ENCODE data around the gene AP3D1.
"Not testable (repeated sequence)": the region's sequence is repeated elsewhere in the genome, so short reads cannot be mapped to it uniquely, and the experiment has no call there.

Gene AP3D1

DNA sequence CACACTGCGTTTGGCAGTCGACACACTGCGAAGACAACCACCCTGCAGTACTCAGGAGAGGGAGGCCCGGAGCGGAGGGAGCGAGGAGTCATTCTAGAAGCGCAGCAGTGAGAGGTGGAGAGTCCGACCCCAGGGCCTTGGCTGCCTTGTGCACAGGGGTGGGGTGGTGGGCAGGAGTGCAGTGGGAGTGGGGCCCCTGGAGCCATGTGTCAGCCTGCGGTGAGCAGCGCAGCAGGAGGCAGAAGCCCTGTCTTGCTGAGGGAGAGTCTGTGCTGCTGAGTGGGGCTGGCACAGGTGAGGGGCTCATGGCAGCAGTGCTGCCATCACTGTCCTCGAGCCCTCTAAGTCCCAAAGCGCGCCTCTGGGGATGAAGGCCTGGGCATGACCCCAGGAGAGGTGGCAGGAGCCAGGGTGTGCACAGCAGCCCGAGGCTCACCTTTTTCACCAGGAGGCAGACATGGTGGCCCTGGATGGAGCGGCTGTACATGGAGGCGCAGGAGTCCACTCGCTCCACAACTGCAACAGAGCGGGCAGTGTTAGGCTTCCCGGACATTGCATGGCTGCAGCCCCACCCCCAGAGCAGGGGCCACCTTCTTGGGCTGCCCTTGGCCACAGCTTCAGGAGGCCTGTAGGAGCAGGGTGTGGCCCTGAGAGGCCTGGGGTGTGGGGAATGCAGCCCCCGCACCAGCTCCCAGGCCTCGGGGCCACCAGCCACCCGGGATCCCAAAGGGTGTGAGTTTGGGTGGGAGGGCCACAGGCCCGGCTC, 42.9 kb downstream of the AP3D1 start:
- DNase-seq = no peak

DNA sequence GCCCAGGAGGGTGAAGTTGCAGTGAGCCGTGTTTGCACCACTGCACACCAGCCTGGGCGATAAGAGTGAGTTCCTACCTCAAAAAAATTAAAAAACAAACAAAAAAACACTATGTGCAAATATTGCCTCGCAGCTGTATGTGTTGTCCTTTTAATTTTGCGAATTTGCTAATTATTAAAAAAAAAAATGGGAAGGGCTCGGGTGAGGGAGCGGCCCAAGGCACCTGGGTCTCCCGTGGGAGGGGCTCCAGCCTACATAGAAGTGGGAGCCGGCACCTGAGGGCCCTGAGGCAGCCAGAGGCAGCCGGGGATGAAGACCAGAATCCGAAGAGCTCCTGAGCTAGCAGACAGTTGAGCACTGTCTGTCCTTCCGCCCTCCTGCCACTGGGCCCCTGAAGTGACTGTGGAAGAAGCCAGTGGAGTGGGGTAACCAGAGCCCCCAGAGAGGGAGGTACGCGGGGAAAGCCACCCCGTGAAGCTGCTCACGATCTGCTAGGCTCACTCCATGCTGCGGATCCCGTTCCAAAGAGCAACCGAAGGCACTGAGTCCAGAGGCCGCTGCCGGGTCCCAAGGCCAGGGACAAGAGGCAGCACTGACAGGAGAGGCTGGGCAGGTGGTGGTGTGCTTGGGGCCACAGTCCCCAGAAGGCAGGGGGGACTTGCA, 48.2 kb downstream of the AP3D1 start:
- DNase-seq = no peak

DNA sequence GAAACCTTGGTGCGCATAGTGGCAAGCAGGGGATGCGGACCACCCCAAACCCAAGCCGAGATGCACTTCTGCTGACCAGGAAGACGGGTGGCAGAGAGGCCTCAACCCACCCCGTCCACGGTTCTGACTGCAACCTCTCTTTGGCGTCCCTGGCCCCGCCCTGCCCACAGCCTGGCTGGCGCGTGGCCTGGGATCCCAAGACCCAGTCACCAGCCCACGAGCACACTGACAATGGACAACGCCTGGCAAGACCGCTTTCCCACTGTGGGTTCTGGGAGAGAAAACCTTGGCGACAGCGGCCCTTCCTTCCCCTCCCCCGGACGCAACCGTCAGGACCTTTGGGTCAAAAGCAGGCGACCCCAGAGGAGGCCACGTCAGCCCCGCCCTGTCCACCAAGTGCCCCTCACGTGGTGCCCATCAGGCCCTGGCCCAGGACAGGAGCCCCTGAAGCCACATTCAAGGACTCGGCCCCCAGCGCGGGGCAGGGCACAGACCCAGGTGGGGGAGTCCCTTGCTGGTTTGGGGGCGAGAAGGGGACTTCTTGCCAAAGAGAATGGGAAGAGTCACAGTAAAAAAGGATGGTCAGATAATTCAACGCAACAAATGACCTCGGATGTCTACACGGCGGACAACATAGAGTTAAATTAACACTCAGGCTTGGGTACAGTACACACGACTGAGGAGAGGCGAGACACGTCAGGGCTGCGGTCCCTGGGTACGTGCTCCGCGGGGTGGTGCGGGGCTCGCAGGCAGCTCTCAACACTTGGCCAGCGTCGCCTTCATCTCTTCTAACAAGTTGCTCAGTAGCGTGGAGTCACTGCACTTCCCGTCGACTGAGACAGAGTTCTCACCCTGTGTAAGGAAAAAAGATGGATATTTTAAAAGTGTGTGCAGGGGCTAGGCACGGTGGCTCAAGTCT, 49.7 kb downstream of the AP3D1 start:
- DNase-seq = no peak

DNA sequence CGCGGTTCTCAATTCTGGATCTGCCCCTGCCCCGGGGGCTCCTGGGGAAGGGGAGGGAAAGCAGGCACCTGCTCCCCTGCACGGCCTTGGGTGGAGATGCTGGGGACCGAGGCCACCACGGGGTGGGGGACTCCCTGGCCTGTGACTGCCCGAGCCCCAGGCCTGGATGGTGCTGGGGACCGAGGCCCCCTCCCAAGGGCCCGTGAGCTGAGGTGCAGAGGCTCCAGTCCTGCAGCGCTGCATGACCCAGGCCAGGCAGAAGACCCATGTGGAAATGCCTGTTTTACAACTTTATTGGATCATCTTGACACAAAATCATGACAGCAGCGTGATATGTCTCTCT, 50.7 kb downstream of the AP3D1 start:
- DNase-seq = no peak

DNA sequence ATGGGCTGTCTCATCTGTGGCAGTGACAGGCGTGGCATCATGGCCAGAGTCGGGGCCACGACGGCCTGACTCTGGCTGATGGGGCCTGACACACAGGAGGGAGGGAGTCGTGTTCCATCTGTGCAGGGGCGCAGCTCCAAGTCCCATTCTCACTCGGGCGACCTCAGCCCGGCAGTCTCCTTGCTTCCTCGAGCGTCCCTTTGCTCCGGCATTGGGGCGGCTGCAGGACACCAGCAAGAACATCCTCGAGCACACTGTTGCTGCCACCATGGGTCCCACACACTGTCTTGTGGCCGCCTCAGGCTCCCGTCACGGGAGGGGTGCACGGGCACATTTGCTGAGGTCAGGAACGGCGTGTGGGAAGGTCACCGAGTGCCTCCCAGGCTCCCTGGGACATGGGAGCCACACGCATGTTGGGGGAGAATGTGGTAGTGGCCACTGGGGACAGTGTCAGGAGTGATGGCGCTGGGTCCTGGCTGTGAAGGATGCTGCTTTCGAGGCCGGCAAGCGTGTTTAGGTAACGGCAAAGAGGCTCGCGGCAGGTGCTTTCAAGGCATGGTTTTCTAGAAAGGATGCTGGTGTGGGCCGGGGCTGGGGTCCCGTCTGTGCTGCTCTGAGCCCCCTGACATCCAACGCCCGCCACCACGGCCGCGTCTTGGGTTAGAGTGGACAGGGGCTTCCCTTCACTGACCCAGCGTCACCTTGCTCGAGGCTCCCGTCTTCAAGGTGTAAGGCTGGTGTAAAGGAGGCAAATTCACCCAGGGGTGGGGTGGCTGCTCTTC, 51.2 kb downstream of the AP3D1 start:
- no peak for DNase-seq

DNA sequence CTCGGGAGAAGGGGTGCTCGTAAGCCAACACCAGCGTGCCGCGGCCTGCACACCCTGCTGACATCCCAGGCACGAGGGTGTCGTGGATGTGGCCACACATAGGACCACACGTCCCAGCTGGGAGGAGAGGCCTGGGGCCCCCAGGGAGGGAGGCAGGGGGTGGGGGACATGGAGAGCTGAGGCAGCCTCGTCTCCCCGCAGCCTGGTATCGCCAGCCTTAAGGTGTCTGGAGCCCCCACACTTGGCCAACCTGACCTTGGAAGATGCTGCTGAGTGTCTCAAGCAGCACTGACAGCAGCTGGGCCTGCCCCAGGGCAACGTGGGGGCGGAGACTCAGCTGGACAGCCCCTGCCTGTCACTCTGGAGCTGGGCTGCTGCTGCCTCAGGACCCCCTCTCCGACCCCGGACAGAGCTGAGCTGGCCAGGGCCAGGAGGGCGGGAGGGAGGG, 52.3 kb downstream of the AP3D1 start:
- DNase-seq = no peak

DNA sequence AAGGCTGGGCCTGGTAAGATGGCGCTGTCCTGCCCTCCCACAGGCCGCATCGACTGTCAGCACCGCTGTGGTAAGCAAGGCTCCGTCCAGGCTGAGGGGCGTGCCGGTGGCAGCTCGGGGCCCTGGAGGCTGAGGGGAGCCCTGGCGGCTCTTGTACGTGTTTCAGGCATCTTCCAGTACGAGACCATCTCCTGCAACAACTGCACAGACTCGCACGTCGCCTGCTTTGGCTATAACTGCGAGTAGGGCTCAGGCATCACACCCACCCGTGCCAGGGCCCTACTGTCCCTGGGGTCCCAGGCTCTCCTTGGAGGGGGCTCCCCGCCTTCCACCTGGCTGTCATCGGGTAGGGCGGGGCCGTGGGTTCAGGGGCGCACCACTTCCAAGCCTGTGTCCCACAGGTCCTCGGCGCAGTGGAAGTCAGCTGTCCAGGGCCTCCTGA, 53.5 kb downstream of the AP3D1 start:
- DNase-seq = no peak

DNA sequence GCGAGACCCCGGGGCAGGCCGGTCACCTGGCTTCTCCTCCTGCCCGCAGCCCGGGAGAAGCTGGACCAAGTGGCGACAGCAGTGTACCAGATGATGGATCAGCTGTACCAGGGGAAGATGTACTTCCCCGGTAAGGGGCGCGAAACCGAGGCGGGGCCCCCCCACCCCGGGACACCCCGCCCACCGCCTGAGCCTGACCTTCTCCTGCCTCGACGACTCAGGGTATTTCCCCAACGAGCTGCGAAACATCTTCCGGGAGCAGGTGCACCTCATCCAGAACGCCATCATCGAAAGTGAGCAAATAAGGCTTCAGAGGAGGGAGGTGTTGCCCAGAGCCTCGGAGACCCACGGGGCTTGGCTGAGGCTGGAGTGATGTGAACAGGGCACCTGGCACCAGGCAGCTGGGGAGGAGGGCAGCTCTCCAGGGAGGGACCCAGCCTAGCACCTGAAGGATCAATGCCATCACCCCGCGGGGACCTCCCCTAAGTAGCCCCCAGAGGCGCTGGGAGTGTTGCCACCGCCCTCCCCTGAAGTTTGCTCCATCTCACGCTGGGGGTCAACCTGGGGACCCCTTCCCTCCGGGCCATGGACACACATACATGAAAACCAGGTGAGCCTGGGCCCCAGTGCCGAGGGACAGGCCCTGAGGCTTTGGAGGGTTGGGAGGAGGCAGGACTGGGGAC, 54.0 kb downstream of the AP3D1 start:
- DNase-seq = peak; percentile 23

DNA sequence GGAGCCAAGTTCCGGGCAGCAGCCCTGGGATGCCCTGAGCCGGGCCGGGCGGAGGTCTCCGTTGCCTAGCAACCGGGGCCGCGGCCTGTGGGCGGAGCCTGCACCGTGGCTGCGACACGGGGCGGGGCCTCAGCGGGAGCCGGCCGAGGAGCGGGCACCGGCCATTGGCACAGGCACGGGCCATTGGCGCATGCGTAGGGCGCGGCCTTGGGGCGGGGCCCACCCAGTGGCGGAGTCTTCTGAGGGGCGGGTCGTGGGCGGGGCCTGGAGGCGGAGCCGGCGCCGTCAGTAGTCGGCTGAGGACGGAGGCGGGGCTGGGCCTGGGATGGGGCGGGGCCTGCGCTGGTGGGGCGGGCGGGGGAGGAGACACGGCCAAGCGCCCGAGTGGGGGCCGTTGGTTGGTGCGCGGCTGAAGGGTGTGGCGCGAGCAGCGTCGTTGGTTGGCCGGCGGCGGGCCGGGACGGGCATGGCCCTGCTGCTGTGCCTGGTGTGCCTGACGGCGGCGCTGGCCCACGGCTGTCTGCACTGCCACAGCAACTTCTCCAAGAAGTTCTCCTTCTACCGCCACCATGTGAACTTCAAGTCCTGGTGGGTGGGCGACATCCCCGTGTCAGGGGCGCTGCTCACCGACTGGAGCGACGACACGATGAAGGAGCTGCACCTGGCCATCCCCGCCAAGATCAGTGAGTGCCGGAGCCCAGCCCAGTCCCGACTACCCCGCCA, 54.7 kb downstream of the AP3D1 start, which contains the start of gene IZUMO4:
IZUMO4 (plus strand) TSS at position 436 of the 723 bp plus-strand sequence; CDS start at position 467, 31 bp downstream.
- peak; percentile 96 for DNase-seq

DNA sequence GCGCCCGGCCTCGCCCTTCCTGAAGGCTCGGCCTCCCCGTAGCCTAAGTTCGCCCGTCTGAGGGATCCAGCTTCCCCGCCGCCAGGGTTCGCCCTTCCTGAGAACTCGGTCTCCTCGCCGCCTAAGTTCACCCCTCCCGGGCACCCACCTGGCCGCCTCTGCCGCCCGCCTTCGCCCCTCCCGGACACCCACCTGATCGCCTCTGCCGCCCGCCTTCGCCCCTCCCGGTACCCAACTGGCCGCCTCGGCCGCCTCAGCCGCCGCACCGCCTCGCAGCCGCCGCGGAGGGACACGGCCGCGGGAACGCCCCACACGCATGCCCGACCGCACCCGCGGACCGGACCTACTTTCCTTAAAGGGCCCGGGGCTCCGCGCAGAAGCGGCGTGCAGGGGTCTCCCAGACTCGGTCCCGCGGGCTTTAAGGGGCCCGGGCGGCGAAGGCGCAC, 55.3 kb downstream of the AP3D1 start, which contains the start of gene MOB3A:
MOB3A (minus strand) TSS at position 293 of the 446 bp plus-strand sequence. CDS start 17,766 bp downstream, outside the sequence.
- peak; percentile 92 for DNase-seq

DNA sequence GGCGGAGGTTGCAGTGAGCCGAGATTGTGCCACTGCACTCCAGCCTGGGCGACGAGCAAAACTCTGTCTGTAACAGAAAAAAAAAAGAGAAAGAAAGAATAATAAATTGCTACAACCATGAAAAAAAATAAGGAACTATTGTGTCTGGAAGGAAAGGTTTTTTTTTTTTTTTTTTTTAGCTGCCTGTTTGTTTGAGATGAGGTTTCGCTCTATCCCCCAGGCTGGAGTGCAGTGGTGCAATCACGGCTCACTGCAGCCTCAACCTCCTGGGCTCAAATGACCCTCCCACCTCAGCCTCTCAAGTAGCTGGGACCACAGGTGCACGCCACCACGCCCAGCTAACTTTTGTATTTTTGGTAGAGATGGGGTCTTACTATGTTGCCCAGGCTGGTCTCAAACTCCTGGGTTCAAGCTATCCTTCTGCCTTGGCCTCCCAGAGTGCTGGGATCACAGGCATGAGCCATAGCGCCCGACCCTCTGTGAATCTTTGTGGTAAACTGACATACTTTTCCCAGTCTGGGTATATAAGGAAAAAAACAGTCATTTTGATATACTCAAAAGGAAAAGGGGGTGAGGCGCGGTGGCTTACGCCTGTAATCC, 59.3 kb downstream of the AP3D1 start:
- not testable (repeated sequence) for DNase-seq

DNA sequence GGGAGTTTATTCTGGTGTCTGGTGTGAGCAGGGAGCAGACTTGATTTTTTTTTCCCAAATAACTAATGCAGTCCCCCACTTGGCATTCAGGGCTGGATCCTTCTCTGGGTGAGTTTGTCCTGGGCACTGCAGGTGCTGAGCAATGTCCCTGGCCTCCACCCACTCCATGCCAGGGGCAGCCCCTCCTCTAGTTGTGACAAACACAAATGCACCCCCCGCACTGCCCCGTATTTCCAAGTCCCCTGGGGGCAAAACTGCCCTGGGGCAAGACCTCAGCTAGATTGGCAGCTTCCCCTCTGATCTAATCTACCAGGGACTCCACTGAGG, 61.7 kb downstream of the AP3D1 start:
- DNase-seq = no peak

DNA sequence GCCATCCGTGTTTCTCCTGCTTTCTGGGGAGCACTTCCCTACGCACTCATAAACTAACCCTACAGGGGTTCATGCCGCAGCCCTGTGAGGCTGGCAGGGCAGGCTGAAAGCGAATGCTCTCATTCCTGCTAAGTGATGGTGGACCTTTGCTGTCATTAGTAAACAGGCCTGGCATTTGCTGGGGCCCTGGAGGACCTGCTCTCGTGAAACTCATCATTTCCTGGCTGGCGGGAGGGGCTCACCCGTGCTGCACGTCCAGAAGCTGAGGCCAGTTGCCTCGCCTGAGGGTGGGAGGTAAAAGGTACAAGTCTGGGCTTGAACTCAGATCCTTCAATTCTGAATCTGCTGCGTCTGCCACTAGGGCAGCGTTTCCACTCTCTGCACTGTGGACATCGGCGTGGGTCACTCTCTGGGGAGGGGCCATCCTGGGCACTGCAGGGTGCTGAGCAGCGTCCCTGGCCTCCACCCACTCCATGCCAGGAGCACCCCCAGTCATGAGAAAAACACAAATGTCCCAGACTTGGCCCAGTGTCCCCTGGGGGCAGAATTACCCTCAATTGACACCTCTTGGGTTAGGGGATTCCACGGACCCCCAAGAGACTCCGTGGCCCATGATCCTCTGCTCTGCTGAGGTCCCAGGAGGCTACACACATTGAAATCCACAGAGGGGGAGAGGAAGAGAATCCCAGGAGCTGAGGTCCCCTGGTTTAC, 62.2 kb downstream of the AP3D1 start:
- DNase-seq = no peak

DNA sequence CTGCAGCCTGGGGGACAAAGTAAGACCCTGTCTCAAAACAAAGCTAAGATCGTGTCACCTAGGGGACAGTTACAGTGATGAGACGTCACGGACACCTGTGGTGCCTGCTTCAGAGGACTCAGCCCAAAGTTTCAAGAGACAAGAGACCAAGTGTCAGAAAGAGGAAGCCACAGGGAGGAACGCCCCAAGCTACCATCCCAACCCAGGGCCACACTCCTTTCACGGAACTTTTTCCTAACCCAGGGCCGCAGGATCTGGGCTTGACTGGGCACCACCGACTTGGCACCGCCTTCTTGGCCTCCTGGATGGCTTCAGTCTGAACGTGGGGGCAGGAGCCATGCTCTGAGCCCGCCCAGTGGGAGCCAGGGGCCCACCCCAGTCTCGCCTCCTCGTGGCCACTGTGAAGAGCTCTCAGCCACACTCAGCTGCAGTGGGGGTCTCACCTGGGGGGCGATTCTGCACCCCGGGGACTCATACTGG, 63.7 kb downstream of the AP3D1 start:
- DNase-seq = no peak

DNA sequence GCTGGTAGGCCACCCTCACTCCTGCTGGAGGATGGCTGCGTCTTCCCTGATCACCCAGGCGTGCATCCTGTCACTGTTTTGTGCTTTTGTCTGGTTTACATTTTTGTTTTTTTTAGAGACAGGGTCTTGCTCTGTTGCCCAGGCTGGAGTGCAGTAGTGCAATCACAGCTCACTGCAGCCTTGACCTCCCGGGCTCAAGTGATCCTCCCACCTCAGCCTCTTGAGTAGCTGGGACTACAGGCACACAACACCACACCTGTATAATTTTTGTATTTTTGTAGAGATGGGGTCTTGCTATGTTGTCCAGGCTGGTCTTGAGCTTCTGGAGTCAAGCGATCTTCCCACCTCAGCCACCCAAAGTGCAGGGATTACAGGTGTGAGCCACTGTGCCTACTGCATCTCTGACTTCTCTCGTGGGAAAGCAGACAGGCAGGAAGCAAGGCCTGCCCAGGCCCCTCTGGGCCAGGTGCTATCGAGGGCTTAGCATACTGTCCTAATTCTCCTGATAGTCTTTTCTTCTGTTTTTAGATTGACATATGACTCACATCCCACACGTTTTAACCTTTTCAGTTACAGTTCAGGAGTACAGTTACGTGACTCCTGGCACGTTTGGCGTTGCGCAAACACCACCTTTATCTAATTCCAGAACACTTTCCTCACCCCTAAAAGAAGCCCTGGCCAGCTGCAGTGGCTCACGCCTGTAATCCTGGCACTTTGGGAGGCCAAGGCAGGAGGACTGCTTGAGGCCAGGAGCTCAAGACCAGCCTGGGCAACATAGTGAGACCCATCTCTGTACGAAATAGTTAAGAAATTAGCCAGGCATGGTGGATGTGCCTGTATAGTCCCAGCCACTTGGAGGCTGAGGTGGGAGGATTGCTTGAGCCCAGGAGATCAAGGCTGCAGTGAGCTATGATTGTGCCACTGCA, 64.4 kb downstream of the AP3D1 start:
- not testable (repeated sequence) for DNase-seq

DNA sequence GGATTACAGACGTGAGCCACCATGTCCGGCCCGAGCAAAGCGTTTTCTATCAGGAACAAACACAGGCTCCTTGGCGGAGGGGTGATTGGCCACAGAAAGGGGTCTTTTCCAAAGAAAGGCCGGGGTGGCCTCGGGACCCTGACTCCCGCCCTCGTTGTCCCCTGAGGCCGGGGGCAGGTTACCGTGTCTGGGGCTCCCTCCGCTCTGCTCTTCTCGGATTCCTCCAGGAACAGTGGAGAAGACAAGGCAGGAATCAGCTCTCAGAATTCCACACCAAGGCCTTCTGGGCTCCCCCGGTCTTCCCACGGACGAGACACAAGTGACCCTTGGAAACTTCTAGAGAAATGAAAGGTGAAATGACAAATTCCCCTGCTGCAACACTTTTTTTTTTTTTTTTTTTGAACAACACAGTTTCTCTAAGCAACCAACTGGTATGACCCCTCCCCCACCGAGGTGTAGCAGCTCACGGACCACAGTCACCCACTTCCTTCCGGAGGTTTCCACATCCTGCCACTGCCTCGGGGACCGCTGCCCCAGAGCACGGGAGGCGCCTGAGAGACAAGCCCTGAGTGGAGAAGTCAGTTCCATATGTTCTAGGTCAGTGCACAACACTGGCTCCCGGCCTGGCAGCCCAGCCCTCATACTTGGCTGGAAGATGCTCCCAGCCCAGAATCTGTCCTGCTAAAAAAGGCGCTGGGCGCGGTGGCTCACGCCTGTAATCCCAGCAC, 66.2 kb downstream of the AP3D1 start:
- DNase-seq = no peak

DNA sequence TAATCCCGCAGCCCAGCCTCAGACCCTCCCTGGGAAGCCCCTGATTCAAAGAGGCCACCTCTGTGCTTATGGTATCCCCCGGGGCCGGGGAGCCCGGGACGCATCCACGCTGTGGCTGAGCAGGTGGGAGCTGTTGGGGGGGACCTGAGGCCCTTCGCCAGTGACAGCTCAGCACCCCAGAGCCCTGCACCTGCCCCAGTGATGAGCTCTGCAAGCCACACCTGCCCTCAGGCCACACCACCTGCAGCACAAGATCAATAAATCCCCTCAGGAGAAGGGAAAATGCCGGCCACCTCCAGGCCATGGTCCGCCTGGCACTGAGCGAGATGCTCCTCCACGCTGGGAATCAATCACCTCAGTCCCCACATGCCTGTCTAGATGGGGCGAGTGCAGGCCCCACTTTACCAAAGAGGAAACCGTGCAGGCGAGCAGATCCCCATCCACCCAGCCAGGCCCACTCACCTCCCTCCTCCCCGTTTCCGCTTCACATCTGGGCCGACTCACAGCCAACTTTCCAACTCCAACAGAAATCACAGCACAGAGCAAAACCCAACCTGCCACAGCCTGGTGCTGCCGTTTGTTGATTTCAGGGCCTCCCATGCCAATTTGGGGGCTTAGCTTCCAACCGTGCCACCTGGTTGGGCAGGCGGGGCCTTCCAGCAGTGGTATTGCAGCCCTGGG, 68.1 kb downstream of the AP3D1 start:
- DNase-seq = no peak

All from NCI-H82 (cell line).